ENCODE measurements around the gene RAB1B.
"Not testable (repeated sequence)": the region's sequence is repeated elsewhere in the genome, so short reads cannot be mapped to it uniquely, and the experiment has no call there.

The RAB1B gene

DNA sequence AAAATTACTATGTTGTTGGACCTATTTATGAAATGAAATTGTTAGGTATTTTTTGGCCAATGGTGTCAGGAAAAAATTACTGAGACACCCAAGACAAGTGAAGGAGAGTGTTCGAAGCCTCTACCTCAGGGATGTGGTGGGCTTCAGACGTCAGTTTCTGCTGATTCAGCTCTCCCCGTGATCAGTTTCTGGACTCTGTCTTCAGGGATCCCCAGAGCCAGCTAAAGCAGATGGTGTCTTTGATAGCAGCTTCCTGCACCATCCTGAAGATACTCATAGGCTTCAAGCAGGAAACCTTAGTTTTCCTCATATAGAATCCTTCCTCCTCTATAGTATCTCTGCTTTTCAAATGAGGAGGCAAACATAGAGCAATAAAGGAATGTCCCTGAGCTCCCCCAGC is 41.0 kb downstream of the RAB1B start:
- no peak for DNase-seq (ENCODE audit: low read depth in 2 of 2)

DNA sequence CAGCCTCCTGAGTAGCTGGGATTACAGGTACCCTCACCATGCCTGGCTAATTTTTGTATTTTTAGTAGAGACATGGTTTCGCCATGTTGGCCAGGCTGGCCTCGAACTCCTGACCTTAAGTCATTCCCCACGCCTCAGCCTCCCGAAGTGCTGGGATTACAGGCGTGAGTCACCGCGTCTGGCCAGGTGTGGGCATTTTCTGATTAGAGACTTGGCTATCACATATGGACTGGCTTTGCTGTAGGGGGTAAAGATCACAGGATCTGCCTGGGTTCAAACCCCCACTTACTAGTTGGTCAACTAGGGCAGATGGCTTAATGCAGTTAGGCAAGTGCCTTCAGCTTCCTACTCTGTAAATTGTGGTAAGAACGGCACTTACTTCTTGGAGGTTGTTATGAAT is 41.9 kb downstream of the RAB1B start:
- DNase-seq (ENCODE audit: low read depth in 2 of 2), result no peak

DNA sequence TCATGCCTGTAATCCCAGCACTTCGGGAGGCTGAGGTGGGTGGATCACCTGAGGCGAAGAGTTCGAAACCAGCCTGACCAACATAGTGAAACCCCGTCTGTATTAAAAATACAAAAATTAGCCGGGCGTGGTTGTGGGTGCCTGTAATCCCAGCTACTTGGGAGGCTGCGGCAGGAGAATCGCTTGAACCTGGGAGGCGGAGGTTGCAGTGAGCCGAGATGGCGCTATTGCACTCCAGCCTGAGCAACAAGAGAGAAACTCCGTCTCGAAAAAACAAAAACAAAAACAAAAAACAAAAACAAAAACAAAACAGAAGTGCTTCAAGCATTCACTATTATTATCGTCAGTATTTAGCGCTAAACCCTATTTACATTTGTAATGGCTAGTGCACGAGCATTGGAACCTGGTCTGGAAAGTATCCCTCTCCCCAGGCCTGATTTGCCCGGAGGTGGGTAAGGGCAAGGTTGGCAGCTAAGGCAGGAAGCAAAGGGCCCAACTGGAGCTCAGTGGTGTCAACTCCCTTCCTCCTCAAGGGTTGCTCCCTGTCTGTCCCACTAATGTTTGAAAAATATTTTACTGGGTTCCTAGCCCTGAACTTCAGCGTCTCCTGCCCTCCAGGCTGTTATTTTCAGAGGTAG is 42.5 kb downstream of the RAB1B start:
- DNase-seq (ENCODE audit: low read depth in 2 of 2), result not testable (repeated sequence)

DNA sequence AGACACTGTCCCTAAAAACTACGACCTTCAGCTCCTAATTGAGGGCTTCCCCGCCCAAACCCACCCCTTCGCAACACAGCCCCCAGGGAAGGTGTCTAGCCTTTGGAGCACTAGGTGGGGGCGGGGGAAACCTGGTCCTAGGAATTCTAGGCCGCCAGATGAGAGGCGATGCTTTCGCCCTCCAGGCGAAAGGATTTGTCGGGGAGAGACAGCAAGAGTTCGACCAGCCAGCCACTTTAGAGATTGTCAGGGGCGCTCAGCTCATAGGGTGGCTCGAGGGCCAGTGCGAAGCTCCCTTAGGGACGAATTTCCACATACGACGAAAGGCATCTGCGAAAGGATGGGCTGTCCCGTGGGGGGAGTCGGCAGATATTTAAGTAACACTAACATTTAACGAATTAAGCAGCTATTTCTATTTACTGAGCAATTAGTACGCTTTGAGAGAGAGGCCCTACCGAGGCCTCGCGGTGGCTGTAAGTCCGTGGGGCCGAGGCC is 43.1 kb downstream of the RAB1B start:
- no peak for DNase-seq (ENCODE audit: low read depth in 2 of 2)

DNA sequence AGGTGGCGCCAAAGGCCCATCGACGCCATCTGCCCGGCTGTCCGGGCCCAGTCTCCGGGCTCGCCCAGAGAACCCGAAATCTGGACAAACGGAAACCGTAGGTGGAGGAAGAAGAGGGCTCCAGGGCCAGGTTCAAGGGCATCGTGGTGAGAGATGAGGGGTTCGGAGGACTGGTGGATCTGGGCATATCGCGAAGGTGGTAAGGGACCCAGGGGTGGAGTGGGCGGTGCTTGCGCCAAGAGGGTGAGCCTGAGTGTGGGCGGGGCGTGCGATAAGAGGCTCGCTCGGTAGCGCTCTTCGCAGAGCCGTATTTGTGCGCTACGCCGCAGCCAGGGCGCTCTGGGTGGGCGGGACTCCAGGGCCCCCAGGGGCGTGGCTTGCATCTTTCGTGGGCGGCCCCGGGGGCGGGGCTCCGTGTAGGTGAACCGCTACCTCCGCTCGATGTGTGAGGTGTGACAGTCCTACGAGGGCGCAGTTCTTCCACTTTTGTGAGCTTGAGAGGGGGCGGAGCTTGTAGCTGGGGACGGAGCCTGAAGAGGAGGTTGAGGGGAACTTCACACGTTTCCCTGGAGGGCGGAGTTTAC is 43.6 kb downstream of the RAB1B start:
- DNase-seq (ENCODE audit: low read depth in 2 of 2), result peak; percentile 97 to 98

DNA sequence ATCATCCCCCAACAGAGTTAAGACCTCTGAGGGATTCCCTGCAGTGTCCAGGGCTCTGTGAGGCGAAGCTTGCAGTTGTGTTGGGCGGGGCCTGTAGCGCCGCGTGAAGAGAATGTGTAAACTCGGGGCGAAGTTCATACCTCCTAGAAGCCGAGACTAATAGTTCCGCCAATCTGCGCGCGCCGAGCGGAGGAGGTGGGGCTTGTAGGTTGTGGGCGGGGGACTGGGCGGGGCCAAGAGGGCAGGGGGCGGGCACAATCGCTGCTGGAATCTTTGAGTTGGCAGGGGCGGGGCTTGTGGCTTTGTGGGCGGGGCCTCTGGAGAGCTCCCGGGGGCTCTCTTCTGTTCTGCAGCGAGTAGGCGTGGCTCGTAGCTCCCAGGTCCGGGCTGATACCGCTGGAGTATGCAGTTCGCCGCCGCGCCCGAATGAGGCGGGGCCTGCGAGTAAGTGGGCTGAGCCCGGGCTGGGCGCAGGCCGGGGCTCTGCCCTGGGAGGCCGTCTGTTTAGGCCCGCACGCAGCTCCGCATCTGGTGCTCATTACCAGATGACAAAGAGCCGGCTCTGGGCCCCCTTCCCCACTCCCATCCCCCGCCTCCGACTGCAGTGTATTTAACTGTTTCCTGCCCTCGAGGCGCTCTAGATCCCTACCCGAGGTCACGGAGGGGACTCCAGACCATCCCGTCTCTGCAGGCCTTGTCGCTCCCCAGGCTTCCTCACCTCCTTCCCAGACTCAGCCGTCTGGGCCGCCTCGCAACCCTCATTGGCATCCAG is 44.3 kb downstream of the RAB1B start:
- peak; percentile 95 for DNase-seq (ENCODE audit: low read depth in 2 of 2)

GRCh38 chr11:66313321-66314185 is 45.1 kb downstream of the RAB1B start:
- DNase-seq (ENCODE audit: low read depth in 2 of 2), result no peak

DNA sequence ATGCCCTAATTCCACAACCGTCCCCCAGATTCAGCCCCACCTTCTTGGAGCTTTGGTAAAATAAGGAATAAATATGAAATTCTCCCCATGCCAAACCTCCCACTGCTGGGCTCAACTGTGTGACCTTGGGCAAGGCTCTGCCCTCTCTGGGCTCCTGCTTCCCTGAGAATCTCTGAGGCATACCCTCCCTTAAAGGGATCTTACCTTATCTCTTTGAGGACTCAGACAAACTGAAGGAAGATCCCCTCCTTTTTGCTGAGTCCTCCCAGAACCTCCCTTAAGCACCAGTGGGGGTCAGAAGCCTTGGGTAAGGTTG is 45.7 kb downstream of the RAB1B start:
- DNase-seq (ENCODE audit: low read depth in 2 of 2), result no peak

GRCh38 chr11:66314561-66315497 is 46.4 kb downstream of the RAB1B start:
- DNase-seq (ENCODE audit: low read depth in 2 of 2), result no peak

GRCh38 chr11:66315498-66315885 is 47.1 kb downstream of the RAB1B start:
- no peak for DNase-seq (ENCODE audit: low read depth in 2 of 2)

GRCh38 chr11:66315921-66316811 is 47.7 kb downstream of the RAB1B start:
- DNase-seq (ENCODE audit: low read depth in 2 of 2), result no peak

DNA sequence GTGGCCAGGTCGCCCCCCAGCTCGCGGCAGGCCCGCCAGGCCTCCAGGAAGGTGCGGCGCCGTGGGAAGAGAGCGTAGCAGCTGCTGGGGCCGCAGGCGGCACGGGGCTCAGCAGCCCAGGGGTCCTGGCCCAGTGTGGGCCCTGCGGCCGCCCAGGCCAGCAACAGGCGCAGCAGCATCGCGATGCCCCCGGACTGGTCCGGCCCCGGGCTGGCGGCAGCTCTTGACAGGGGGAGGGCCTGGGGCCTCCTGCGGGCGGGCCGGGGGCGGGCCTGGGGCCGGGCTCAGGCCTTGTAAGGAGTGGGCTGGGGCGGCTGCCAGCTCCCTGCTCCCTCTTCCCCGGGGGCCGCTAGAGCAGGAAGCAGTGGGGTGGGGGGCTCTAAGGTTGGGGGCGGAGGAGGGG is 48.4 kb downstream of the RAB1B start, which contains the start of gene CD248:
Gene CD248 (minus strand): TSS at position 196 of the 403 bp plus-strand sequence. CDS start 17 bp downstream, at position 179.
- no peak for DNase-seq (ENCODE audit: low read depth in 2 of 2)

- no peak for DNase-seq (ENCODE audit: low read depth in 2 of 2)
These were observed 48.9 kb downstream of the RAB1B start for GRCh38 chr11:66317322-66317722.

DNA sequence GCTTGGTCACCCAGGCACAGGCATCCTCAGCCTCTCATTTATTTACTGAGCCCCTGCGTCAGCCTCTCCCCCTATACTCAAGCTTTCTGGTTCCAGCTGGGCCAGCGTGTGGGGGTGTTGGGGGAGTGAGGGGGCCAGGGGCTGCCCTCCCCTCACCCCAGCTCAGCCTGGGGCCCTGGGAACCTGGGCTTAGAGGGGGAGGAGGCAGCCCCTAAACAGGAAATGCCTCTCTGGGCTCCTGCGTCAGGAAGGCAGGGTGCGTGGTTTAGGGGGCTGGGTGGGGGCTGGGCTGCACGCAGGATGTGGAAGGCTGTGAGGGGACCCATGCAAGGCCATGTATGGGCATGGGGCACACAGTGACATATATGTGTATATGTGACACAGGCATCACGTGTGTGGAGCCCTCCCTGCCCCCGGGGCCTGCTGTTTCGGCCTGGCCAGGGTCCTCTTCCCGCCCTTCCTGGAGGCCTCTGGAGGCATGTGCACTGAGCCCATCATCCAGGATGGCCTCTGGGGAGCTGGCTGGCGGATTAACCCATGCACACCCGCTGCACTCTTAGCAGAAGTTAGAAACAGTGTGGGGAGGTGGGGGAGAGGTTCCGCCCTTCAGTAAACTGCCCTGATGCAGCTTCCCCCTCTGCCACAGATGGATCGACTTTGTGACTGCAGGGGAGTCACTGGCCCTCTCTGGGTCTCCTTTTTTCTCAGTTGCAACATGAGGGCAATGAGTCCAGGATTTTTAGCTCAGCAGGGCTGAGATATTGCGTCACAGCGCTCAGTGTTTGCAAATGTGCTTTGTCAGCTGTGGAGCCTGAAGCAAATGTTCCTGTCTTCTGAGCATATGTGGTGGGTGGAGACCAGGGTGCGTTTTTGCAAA is 49.5 kb downstream of the RAB1B start:
- DNase-seq (ENCODE audit: low read depth in 2 of 2), result peak in 1 of 2 donors; percentile 37

GRCh38 chr11:66318600-66318970 is 50.1 kb downstream of the RAB1B start:
- no peak for DNase-seq (ENCODE audit: low read depth in 2 of 2)

GRCh38 chr11:66320289-66320688 is 51.9 kb downstream of the RAB1B start:
- DNase-seq (ENCODE audit: low read depth in 2 of 2), result not testable (repeated sequence)

DNA sequence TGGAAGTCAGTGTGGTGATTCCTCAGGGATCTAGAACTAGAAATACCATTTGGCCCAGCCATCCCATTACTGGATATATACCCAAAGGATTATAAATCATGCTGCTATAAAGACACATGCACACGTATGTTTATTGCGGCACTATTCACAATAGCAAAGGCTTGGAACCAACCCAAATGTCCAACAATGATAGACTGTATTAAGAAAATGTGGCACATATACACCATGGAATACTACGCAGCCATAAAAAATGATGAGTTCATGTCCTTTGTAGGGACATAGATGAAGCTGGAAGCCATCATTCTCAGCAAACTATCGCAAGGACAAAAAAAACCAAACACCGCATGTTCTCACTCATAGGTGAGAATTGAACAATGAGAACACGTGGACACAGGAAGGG is 52.3 kb downstream of the RAB1B start:
- DNase-seq (ENCODE audit: low read depth in 2 of 2), result not testable (repeated sequence)

GRCh38 chr11:66321606-66322005 is 53.2 kb downstream of the RAB1B start:
- DNase-seq (ENCODE audit: low read depth in 2 of 2), result no peak

All from activated CD8-positive, alpha-beta memory T cell treated with anti-CD3 and anti-CD28 coated beads for 4 hours (primary cell).